Measurements from ENCODE around the gene NCAPD2.

The NCAPD2 gene

DNA sequence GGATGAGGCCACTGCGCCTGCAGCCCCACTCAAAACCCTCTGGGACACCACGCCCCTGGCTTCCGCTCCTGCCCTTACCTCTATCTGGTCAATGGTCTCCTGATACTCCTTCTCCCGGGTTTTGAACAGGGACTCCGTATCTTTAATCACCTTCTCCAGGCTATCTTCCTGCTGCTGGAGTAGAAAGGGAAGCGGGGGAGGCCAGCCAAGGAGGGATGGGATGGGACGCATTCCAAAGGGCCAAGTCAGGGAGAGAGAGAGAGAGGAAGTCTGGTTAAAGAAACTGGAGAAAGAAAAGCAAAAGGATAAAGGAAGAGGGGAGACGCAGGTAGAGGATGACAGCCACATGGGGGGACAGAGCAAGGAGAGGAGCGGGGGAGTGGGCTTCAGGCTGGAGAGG is 54.1 kb downstream of the NCAPD2 start:
- Histone ChIP-seq H3K9me3 (replicated peaks; ENCODE audit: insufficient read depth, low read length) (no peaks in the 10 kb centered on the region), H3K9ac (ENCODE audit: low read length) (no peak overlapping the region), H3K4me3 (ENCODE audit: low read length) (no peak overlapping the region), H3K27me3 (replicated peaks; ENCODE audit: insufficient read depth, low read length) (no peaks in the 10 kb centered on the region), H3K4me1 (ENCODE audit: low read length) (no peaks in the 10 kb centered on the region), H4K20me1 (ENCODE audit: insufficient read depth, low read length) (no peaks in the 10 kb centered on the region), H3K79me2 (ENCODE audit: low read length) (peaks cover 25% of the 10 kb centered on the region), H3K36me3 (replicated peaks; ENCODE audit: insufficient read depth, low read length) (no peaks in the 10 kb centered on the region), H3K27ac (ENCODE audit: low read length) (no peak overlapping the region), H3K9me2 (replicated peaks; ENCODE audit: insufficient read depth, low read length) (no peaks in the 10 kb centered on the region), H3F3A (ENCODE audit: insufficient read depth, low read length) (no peaks in the 10 kb centered on the region), H2AFZ (ENCODE audit: low read length) (no peak overlapping the region), H3K4me2 (ENCODE audit: low read depth, low read length) (no peak overlapping the region)
- no peak for TF ChIP-seq EZH2 (optimal IDR thresholded peaks at IDR 0.05; ENCODE audit: low read depth, low read length)
- TF ChIP-seq, protein P1, sequence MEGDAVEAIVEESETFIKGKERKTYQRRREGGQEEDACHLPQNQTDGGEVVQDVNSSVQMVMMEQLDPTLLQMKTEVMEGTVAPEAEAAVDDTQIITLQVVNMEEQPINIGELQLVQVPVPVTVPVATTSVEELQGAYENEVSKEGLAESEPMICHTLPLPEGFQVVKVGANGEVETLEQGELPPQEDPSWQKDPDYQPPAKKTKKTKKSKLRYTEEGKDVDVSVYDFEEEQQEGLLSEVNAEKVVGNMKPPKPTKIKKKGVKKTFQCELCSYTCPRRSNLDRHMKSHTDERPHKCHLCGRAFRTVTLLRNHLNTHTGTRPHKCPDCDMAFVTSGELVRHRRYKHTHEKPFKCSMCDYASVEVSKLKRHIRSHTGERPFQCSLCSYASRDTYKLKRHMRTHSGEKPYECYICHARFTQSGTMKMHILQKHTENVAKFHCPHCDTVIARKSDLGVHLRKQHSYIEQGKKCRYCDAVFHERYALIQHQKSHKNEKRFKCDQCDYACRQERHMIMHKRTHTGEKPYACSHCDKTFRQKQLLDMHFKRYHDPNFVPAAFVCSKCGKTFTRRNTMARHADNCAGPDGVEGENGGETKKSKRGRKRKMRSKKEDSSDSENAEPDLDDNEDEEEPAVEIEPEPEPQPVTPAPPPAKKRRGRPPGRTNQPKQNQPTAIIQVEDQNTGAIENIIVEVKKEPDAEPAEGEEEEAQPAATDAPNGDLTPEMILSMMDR (IDR thresholded peaks at IDR 0.05; ENCODE audit: low read length) = no peak
- no peak for TF ChIP-seq EZH2phosphoT487 (IDR thresholded peaks at IDR 0.05; ENCODE audit: low read length)
- no peak for DNase-seq

GRCh38 chr12:6548556-6548955 is 54.7 kb downstream of the NCAPD2 start:
- no peaks in the 10 kb centered on the region for H3K4me1 ChIP-seq (ENCODE audit: low read length)
- no peak overlapping the region for H3K4me2 ChIP-seq (ENCODE audit: low read depth, low read length)

DNA sequence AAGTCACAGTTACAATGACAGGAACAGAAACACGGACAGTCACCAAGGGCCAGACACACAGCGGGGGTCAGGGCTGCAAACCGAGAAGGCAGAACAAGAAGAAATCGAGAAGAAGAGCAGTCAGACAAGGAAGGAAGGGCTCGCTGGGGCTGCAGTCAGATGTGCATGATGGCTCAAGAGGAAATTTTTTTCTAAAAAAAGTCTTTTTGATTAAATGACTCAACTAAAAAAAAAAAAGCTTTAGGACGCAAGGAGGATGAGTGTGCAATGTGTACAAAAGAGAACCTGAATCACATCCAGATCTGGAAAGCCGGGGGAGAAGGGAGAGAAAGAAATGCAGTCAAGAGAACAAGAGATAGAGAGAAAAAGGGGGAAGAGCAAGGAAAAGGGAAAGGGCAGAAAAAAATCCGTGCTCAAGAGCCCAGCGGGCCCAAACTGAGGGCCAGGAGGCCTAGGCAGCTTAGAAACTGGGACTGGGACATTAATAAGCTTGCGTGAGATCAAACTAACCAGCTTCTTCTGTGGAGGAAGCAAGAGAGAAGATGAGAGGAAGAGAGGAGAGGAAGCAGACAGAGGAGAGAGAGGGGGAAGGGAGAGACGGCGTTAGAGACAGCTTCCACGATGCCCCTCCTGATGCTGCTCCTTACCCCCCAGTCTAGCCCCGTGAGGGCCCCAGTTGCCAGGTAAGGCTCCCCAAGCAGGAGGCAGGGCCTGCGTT is 55.2 kb downstream of the NCAPD2 start:
- Histone ChIP-seq H3K9me3 (replicated peaks; ENCODE audit: insufficient read depth, low read length) (no peaks in the 10 kb centered on the region), H2AFZ (ENCODE audit: low read length) (no peak overlapping the region), H3K9me2 (replicated peaks; ENCODE audit: insufficient read depth, low read length) (no peaks in the 10 kb centered on the region), H4K20me1 (ENCODE audit: insufficient read depth, low read length) (no peaks in the 10 kb centered on the region), H3K4me3 (ENCODE audit: low read length) (no peak overlapping the region), H3K27me3 (replicated peaks; ENCODE audit: insufficient read depth, low read length) (no peaks in the 10 kb centered on the region), H3K4me2 (ENCODE audit: low read depth, low read length) (no peak overlapping the region), H3K4me1 (ENCODE audit: low read length) (no peaks in the 10 kb centered on the region), H3K27ac (ENCODE audit: low read length) (no peak overlapping the region), H3K36me3 (replicated peaks; ENCODE audit: insufficient read depth, low read length) (no peaks in the 10 kb centered on the region), H3K79me2 (ENCODE audit: low read length) (peaks cover 34% of the 10 kb centered on the region), H3K9ac (ENCODE audit: low read length) (no peak overlapping the region), H3F3A (ENCODE audit: insufficient read depth, low read length) (no peaks in the 10 kb centered on the region)
- no peak for DNase-seq
- TF ChIP-seq, protein P1 (IDR thresholded peaks at IDR 0.05; ENCODE audit: low read length) = no peak
- TF ChIP-seq EZH2 (optimal IDR thresholded peaks at IDR 0.05; ENCODE audit: low read depth, low read length) = no peak
- TF ChIP-seq EZH2phosphoT487 (IDR thresholded peaks at IDR 0.05; ENCODE audit: low read length) = no peak

More at GRCh38 chr12:6548556-6548955, 54.7 kb downstream of the NCAPD2 start:
- Histone ChIP-seq H3K9me3 (replicated peaks; ENCODE audit: insufficient read depth, low read length) (no peaks in the 10 kb centered on the region), H3K4me3 (ENCODE audit: low read length) (no peak overlapping the region), H3K9me2 (replicated peaks; ENCODE audit: insufficient read depth, low read length) (no peaks in the 10 kb centered on the region), H3K79me2 (ENCODE audit: low read length) (peaks cover 31% of the 10 kb centered on the region), H3K9ac (ENCODE audit: low read length) (no peak overlapping the region), H3F3A (ENCODE audit: insufficient read depth, low read length) (no peaks in the 10 kb centered on the region), H4K20me1 (ENCODE audit: insufficient read depth, low read length) (no peaks in the 10 kb centered on the region), H3K27ac (ENCODE audit: low read length) (no peak overlapping the region), H3K27me3 (replicated peaks; ENCODE audit: insufficient read depth, low read length) (no peaks in the 10 kb centered on the region), H3K36me3 (replicated peaks; ENCODE audit: insufficient read depth, low read length) (no peaks in the 10 kb centered on the region), H2AFZ (ENCODE audit: low read length) (no peak overlapping the region)
- TF ChIP-seq, protein P1 (IDR thresholded peaks at IDR 0.05; ENCODE audit: low read length) = no peak
- no peak for TF ChIP-seq EZH2phosphoT487 (IDR thresholded peaks at IDR 0.05; ENCODE audit: low read length)
- no peak for TF ChIP-seq EZH2 (optimal IDR thresholded peaks at IDR 0.05; ENCODE audit: low read depth, low read length)
- DNase-seq = no peak

All from MM.1S (cell line).